Measurements from ENCODE around the gene SPPL3.
"Not testable (repeated sequence)": the region's sequence is repeated elsewhere in the genome, so short reads cannot be mapped to it uniquely, and the experiment has no call there.

Gene SPPL3

GRCh38 chr12:120917748-120918147 lies 13.6 kb upstream of the SPPL3 start:
- DNase-seq = no peak

GRCh38 chr12:120916561-120916960 lies 12.4 kb upstream of the SPPL3 start:
- no peak for DNase-seq

GRCh38 chr12:120914794-120915193 lies 10.6 kb upstream of the SPPL3 start:
- DNase-seq = no peak

GRCh38 chr12:120909633-120910298 lies 5.6 kb upstream of the SPPL3 start:
- no peak for DNase-seq

- DNase-seq = no peak
Measured at GRCh38 chr12:120905856-120906384, 1.8 kb upstream of the SPPL3 start.

- DNase-seq = no peak
Measured at GRCh38 chr12:120903412-120904196, 554 bp downstream of the SPPL3 start.

GRCh38 chr12:120902846-120903411 lies 1.2 kb downstream of the SPPL3 start:
- no peak for DNase-seq

- DNase-seq = no peak
Measured at GRCh38 chr12:120901818-120902217, 2.3 kb downstream of the SPPL3 start.

GRCh38 chr12:120901101-120901500 lies 3.1 kb downstream of the SPPL3 start:
- not testable (repeated sequence) for DNase-seq

GRCh38 chr12:120895532-120895931 lies 8.6 kb downstream of the SPPL3 start:
- no peak for DNase-seq

- no peak for DNase-seq
Measured at GRCh38 chr12:120892265-120892664, 11.9 kb downstream of the SPPL3 start.

- no peak for DNase-seq
Measured at GRCh38 chr12:120890963-120891362, 13.2 kb downstream of the SPPL3 start.

GRCh38 chr12:120887253-120888043 lies 16.7 kb downstream of the SPPL3 start:
- DNase-seq = no peak

GRCh38 chr12:120886199-120887018 lies 17.7 kb downstream of the SPPL3 start:
- DNase-seq = no peak

GRCh38 chr12:120885521-120885920 lies 18.6 kb downstream of the SPPL3 start:
- DNase-seq = no peak

- no peak for DNase-seq
Measured at GRCh38 chr12:120884644-120885043, 19.5 kb downstream of the SPPL3 start.

GRCh38 chr12:120882055-120882555 lies 22.1 kb downstream of the SPPL3 start:
- DNase-seq = no peak

- no peak for DNase-seq
Measured at GRCh38 chr12:120879718-120880300, 24.3 kb downstream of the SPPL3 start.

GRCh38 chr12:120879102-120879501 lies 25.1 kb downstream of the SPPL3 start:
- no peak for DNase-seq

GRCh38 chr12:120874547-120875245 lies 29.5 kb downstream of the SPPL3 start:
- DNase-seq = no peak

GRCh38 chr12:120873226-120873625 lies 30.9 kb downstream of the SPPL3 start:
- no peak for DNase-seq
